A549 (cell line): ENCODE measurements around the gene RPTOR.

Source experiments
- HOXA7 ChIP-seq: fragments of 250-450 bp; sonication (Bioruptor Pico); IDR thresholded peaks from 2 replicates; pipeline ENCODE4 v1.5.0; 2020; ENCODE audit warnings: mild to moderate bottlenecking, moderate library complexity
- HOXB13 ChIP-seq: fragments of 250-450 bp; sonication (Bioruptor Pico); IDR thresholded peaks from 2 replicates; pipeline ENCODE4 v1.5.0; 2020; ENCODE audit warnings: low read depth, mild to moderate bottlenecking, moderate library complexity
- POLR2A ChIP-seq: IDR thresholded peaks from 2 replicates; pipeline ENCODE4 v1.6.1; 2012; ENCODE audit warnings: mild to moderate bottlenecking, low read length
- RCOR1 ChIP-seq: fragments of 150-350 bp; IDR thresholded peaks from 2 replicates; pipeline ENCODE4 v1.6.1; 2014; ENCODE audit warnings: antibody characterized with exemption, low read length, low read depth
- TF ChIP-seq, protein P1 (sequence below): fragments of >200 bp; sonication (Bioruptor Twin); formaldehyde crosslinking; IDR thresholded peaks from 3 replicates; pipeline ENCODE4 v1.5.1; 2016
- TF ChIP-seq, protein P2 (sequence below): IDR thresholded peaks from 2 replicates; pipeline ENCODE4 v1.6.1; 2012
- TF ChIP-seq, protein P3 (sequence below): IDR thresholded peaks from 2 replicates; pipeline ENCODE4 v1.6.1; 2012
- TF ChIP-seq, protein P4 (sequence below): fragments of >200 bp; sonication (Bioruptor Twin); formaldehyde crosslinking; IDR thresholded peaks from 3 replicates; pipeline ENCODE4 v1.6.1; 2016

DNA sequence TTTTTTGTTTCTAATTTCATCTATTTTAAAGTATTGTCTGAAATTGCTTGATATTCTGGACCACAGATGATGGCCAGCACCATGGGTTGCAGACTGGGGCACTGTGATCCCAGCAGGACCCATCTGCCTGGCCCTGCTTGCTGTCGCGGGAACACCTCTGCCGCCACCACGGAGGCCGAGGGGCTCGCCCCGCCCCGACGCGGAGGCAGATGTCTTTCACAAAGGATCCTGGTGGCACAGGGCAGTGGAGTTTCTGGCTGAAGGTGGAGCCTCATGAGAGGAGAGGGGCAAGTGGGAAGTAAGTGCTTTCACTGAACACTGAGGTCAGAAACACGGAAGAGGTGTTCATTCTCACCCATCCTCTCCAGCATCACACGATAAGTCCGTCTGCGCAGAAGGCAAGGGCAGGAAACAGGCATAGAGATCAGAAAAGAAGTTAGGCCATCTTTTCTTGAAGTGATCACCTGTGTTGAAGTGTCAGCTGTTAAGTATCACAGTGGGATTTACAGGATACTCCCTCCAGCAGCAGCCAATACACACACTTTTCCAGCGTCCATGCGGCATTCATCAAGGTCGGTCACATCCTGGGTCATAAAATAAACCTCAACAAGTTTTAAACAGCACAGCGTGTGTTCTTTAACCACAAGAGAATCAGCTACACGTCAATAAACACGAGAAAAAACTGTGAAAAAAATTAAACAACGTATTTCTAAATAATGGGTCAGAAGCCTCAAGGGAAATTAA lies 194.5 kb downstream of the RPTOR start:
- TF ChIP-seq, protein P1, sequence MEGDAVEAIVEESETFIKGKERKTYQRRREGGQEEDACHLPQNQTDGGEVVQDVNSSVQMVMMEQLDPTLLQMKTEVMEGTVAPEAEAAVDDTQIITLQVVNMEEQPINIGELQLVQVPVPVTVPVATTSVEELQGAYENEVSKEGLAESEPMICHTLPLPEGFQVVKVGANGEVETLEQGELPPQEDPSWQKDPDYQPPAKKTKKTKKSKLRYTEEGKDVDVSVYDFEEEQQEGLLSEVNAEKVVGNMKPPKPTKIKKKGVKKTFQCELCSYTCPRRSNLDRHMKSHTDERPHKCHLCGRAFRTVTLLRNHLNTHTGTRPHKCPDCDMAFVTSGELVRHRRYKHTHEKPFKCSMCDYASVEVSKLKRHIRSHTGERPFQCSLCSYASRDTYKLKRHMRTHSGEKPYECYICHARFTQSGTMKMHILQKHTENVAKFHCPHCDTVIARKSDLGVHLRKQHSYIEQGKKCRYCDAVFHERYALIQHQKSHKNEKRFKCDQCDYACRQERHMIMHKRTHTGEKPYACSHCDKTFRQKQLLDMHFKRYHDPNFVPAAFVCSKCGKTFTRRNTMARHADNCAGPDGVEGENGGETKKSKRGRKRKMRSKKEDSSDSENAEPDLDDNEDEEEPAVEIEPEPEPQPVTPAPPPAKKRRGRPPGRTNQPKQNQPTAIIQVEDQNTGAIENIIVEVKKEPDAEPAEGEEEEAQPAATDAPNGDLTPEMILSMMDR: no peak
- TF ChIP-seq POLR2A (no peak), HOXA7 (no peak), RCOR1 (no peak), HOXB13 (no peak)
- TF ChIP-seq, protein P2, sequence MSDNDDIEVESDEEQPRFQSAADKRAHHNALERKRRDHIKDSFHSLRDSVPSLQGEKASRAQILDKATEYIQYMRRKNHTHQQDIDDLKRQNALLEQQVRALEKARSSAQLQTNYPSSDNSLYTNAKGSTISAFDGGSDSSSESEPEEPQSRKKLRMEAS: no peak
- TF ChIP-seq, protein P3, sequence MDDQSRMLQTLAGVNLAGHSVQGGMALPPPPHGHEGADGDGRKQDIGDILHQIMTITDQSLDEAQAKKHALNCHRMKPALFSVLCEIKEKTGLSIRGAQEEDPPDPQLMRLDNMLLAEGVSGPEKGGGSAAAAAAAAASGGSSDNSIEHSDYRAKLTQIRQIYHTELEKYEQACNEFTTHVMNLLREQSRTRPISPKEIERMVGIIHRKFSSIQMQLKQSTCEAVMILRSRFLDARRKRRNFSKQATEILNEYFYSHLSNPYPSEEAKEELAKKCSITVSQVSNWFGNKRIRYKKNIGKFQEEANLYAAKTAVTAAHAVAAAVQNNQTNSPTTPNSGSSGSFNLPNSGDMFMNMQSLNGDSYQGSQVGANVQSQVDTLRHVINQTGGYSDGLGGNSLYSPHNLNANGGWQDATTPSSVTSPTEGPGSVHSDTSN: no peak
- TF ChIP-seq, protein P4, sequence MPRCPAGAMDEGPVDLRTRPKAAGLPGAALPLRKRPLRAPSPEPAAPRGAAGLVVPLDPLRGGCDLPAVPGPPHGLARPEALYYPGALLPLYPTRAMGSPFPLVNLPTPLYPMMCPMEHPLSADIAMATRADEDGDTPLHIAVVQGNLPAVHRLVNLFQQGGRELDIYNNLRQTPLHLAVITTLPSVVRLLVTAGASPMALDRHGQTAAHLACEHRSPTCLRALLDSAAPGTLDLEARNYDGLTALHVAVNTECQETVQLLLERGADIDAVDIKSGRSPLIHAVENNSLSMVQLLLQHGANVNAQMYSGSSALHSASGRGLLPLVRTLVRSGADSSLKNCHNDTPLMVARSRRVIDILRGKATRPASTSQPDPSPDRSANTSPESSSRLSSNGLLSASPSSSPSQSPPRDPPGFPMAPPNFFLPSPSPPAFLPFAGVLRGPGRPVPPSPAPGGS: no peak
